Tibial nerve (tissue), 4 donors: ENCODE measurements around the gene LCE2C. TPM values are rescaled to one million over a fixed set of nuclear protein-coding genes. Genes with fewer than 3 reads are reported as not detected.

ENCODE experiments used
- DNase-seq, 2 donors: peaks; one replicate each; pipeline ENCODE4 v3.0.0-alpha.2; 2019; ENCODE audit warnings: low spot score in 2 of 2
- H3K27ac ChIP-seq, 4 donors: fragments of 200-600 bp; sonication (generic) in 3 of 4; one replicate each; pipeline ENCODE4 v1.5.1; 2017 to 2019; ENCODE audit warnings: mild to moderate bottlenecking in 1 of 4
- H3K27me3 ChIP-seq, 2 donors: fragments of 200-600 bp; sonication (generic) in 1 of 2; one replicate each; pipeline versions ENCODE4 v1.5.1 to v1.6.0; 2017 to 2019
- H3K36me3 ChIP-seq, 3 donors: fragments of 200-600 bp; sonication (generic); one replicate each; pipeline ENCODE4 v1.5.1; 2018 to 2019
- H3K4me1 ChIP-seq, 4 donors: fragments of 200-600 bp; sonication (generic) in 3 of 4; one replicate each; pipeline ENCODE4 v1.5.1; 2017 to 2019
- H3K4me3 ChIP-seq, 4 donors: fragments of 200-600 bp; sonication (generic) in 3 of 4; one replicate each; pipeline ENCODE4 v1.5.1; 2017 to 2019; ENCODE audit warnings: mild to moderate bottlenecking in 1 of 4, moderate library complexity in 1 of 4
- H3K9me3 ChIP-seq, 4 donors: fragments of 200-600 bp; sonication (generic) in 3 of 4; one replicate each; pipeline ENCODE4 v1.5.1; 2017 to 2019
- EP300 ChIP-seq, 2 donors: sonication (generic); formaldehyde crosslinking; IDR thresholded peaks; one replicate each; pipeline ENCODE4 v1.6.1; 2017; ENCODE audit warnings: antibody characterized with exemption in 2 of 2, mild to moderate bottlenecking in 1 of 2
- POLR2A ChIP-seq, 2 donors: fragments of 450-650 bp; IDR thresholded peaks; one replicate each; pipeline ENCODE4 v1.6.1; 2017; ENCODE audit warnings: antibody characterized with exemption in 2 of 2, mild to moderate bottlenecking in 2 of 2, moderate library complexity in 2 of 2
- WGBS, 2 donors: methylation state at CpG; one replicate each; pipeline ENCODE4 v1.1.5; 2018; 5-methylcytosine and 5-hydroxymethylcytosine counted together
- total RNA-seq, 4 donors: library from RNA; depleted of rRNA; stranded (reverse); fragments of >200 nt; gene quantifications; one replicate each; pipeline ENCODE4 v1.1.0, GENCODE V29; 2016
- TF ChIP-seq, protein P1 (sequence below), 5 experiments: fragments of 200-600 bp in 3 of 5; fragments of 450-650 bp in 2 of 5; sonication (generic) in 3 of 5; IDR thresholded peaks; one replicate each; pipeline ENCODE4 v1.5.1; 2016 to 2019; ENCODE audit warnings: antibody characterized with exemption in 5 of 5, mild to moderate bottlenecking in 3 of 5, moderate library complexity in 2 of 5

The LCE2C gene
- total RNA-seq, 4 donors from 2014 or later: not detected

- TF ChIP-seq EP300 (IDR thresholded peaks at IDR 0.05) (no peak), POLR2A (IDR thresholded peaks at IDR 0.05) (no peak)
- TF ChIP-seq, protein P1, sequence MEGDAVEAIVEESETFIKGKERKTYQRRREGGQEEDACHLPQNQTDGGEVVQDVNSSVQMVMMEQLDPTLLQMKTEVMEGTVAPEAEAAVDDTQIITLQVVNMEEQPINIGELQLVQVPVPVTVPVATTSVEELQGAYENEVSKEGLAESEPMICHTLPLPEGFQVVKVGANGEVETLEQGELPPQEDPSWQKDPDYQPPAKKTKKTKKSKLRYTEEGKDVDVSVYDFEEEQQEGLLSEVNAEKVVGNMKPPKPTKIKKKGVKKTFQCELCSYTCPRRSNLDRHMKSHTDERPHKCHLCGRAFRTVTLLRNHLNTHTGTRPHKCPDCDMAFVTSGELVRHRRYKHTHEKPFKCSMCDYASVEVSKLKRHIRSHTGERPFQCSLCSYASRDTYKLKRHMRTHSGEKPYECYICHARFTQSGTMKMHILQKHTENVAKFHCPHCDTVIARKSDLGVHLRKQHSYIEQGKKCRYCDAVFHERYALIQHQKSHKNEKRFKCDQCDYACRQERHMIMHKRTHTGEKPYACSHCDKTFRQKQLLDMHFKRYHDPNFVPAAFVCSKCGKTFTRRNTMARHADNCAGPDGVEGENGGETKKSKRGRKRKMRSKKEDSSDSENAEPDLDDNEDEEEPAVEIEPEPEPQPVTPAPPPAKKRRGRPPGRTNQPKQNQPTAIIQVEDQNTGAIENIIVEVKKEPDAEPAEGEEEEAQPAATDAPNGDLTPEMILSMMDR (IDR thresholded peaks at IDR 0.05): no peak
- H3K27me3 ChIP-seq: no peaks in the 10 kb centered on the region
- no peak for DNase-seq
- no peaks in the 10 kb centered on the region for H3K36me3 ChIP-seq
- no peak overlapping the region for H3K4me3 ChIP-seq
- H3K9me3 ChIP-seq: peaks cover 0 to 6% (median 0%) of the 10 kb centered on the region in 4 donors
- no peaks in the 10 kb centered on the region for H3K4me1 ChIP-seq
- H3K27ac ChIP-seq: no peak overlapping the region
Measured at GRCh38 chr1:152646656-152647055, 28.4 kb upstream of the LCE2C start.

DNA sequence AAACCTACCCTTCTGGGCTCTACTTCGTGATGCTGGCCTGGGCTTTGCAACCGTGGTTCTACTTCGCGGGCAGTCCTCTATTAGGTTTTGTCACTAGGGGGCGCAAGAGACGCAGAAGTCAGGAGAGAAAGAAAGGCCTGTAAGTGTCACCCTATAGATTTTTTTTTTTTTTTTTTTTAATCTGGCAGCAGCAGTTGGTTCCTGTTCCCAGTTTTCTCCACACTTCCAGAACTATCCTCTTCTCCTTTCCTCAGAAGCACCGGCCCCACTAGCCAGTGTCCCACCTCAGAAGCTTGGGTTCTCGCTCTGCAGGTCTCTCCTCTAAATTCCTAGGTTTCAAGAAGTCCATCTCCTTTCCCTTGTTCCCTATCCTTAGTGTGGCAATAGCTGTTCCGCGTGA, 21.0 kb upstream of the LCE2C start:
- 30 to 32% methylated on average over 10 of the region's 10 CpGs for WGBS, 2 donors
- Histone ChIP-seq H3K36me3 (no peaks in the 10 kb centered on the region), H3K27ac (no peak overlapping the region), H3K27me3 (no peaks in the 10 kb centered on the region), H3K9me3 (no peaks in the 10 kb centered on the region), H3K4me3 (no peak overlapping the region), H3K4me1 (no peaks in the 10 kb centered on the region)
- TF ChIP-seq, protein P1 (IDR thresholded peaks at IDR 0.05): peak in 2 of 5 experiments; percentile 31 to 33
- no peak for TF ChIP-seq POLR2A (IDR thresholded peaks at IDR 0.05)
- DNase-seq: peak in 1 of 2 donors; percentile 31

DNA sequence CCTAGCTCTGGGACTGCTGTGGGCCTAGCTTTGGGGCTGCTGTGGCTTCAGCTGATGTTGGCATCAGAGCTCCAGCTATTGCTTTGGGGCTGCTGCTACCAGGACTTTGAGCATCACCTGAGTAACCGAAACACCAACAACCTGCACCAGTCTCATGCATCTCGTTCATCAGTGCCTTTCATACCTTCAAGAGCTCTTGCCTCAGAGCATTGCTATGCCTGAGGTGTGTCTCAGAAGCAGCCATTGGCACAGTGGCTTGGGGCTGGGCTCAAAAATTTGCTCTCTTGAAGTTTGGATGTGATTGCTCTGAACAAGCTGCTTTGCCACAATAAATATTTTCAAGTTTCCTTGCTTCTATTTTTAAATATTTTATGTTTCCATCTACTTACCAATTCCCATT, 18.6 kb upstream of the LCE2C start:
- H3K9me3 ChIP-seq: no peaks in the 10 kb centered on the region
- H3K36me3 ChIP-seq: no peaks in the 10 kb centered on the region
- H3K4me1 ChIP-seq: no peaks in the 10 kb centered on the region
- H3K27me3 ChIP-seq: no peaks in the 10 kb centered on the region
- no peak overlapping the region for H3K27ac ChIP-seq
- H3K4me3 ChIP-seq: no peak overlapping the region
- no peak for DNase-seq
- TF ChIP-seq EP300 (IDR thresholded peaks at IDR 0.05): no peak
- TF ChIP-seq, protein P1 (IDR thresholded peaks at IDR 0.05): no peak
- TF ChIP-seq POLR2A (IDR thresholded peaks at IDR 0.05): no peak
- WGBS, 2 donors: 67 to 82% methylated on average over 2 of the region's 2 CpGs

- Histone ChIP-seq H3K4me3 (no peak overlapping the region), H3K36me3 (no peaks in the 10 kb centered on the region), H3K27me3 (no peaks in the 10 kb centered on the region), H3K9me3 (no peaks in the 10 kb centered on the region), H3K27ac (no peak overlapping the region), H3K4me1 (no peaks in the 10 kb centered on the region)
- DNase-seq: no peak
- WGBS, 2 donors: 82 to 89% methylated on average over 4 of the region's 4 CpGs
- TF ChIP-seq EP300 (IDR thresholded peaks at IDR 0.05) (no peak), POLR2A (IDR thresholded peaks at IDR 0.05) (no peak)
- TF ChIP-seq, protein P1 (IDR thresholded peaks at IDR 0.05): no peak
Measured at GRCh38 chr1:152657677-152658076, 17.4 kb upstream of the LCE2C start.

- TF ChIP-seq EP300 (IDR thresholded peaks at IDR 0.05): no peak
- TF ChIP-seq, protein P1 (IDR thresholded peaks at IDR 0.05): no peak
- TF ChIP-seq POLR2A (IDR thresholded peaks at IDR 0.05): no peak
- H3K27me3 ChIP-seq: no peaks in the 10 kb centered on the region
- no peak overlapping the region for H3K4me3 ChIP-seq
- no peaks in the 10 kb centered on the region for H3K9me3 ChIP-seq
- DNase-seq: no peak
- no peaks in the 10 kb centered on the region for H3K4me1 ChIP-seq
- H3K27ac ChIP-seq: no peak overlapping the region
- WGBS, 2 donors: 90 to 96% methylated on average over 3 of the region's 3 CpGs
- no peaks in the 10 kb centered on the region for H3K36me3 ChIP-seq
Measured at GRCh38 chr1:152658649-152659048, 16.4 kb upstream of the LCE2C start.
